NCI-H82 treated with DMSO at 0.1 percent for 48 hours (cell line): ENCODE results near the gene SHC2.
A peak's percentile ranks its signal among the peaks of the same experiment; 100 is the strongest.
"Not testable (repeated sequence)": the region's sequence is repeated elsewhere in the genome, so short reads cannot be mapped to it uniquely, and the experiment has no call there.

Experiments used
- DNase-seq: peaks from one replicate; lab custom pipeline; 2025; ENCODE audit not compliant: unreplicated experiment; lab: John Stamatoyannopoulos, UW

Gene SHC2

GRCh38 chr19:492091-492531 is 31.3 kb upstream of the SHC2 start:
- DNase-seq = no peak

- DNase-seq = no peak
Observed at GRCh38 chr19:491146-491741, 30.4 kb upstream of the SHC2 start.

GRCh38 chr19:489418-490196 is 28.8 kb upstream of the SHC2 start:
- DNase-seq = no peak

- DNase-seq = peak; percentile 33
Observed at GRCh38 chr19:488505-489417, 27.9 kb upstream of the SHC2 start.

GRCh38 chr19:485583-486236 is 24.9 kb upstream of the SHC2 start:
- no peak for DNase-seq

GRCh38 chr19:485077-485476 is 24.2 kb upstream of the SHC2 start:
- no peak for DNase-seq

GRCh38 chr19:484494-484893 is 23.7 kb upstream of the SHC2 start:
- no peak for DNase-seq

GRCh38 chr19:483332-484072 is 22.7 kb upstream of the SHC2 start:
- DNase-seq = no peak

GRCh38 chr19:482186-483041 is 21.6 kb upstream of the SHC2 start:
- no peak for DNase-seq

- not testable (repeated sequence) for DNase-seq
Observed at GRCh38 chr19:481100-481499, 20.3 kb upstream of the SHC2 start.

GRCh38 chr19:480016-480855 is 19.4 kb upstream of the SHC2 start:
- DNase-seq = peak; percentile 37

- no peak for DNase-seq
Observed at GRCh38 chr19:478976-479375, 18.1 kb upstream of the SHC2 start.

- DNase-seq = no peak
Observed at GRCh38 chr19:478236-478903, 17.5 kb upstream of the SHC2 start.

GRCh38 chr19:475360-475759 is 14.5 kb upstream of the SHC2 start:
- no peak for DNase-seq

- no peak for DNase-seq
Observed at GRCh38 chr19:474126-475078, 13.6 kb upstream of the SHC2 start.

- DNase-seq = no peak
Observed at GRCh38 chr19:472005-472858, 11.4 kb upstream of the SHC2 start.
